HG02852 (cell line): ENCODE data around the gene GDPD4.
"Not testable (repeated sequence)": the region's sequence is repeated elsewhere in the genome, so short reads cannot be mapped to it uniquely, and the experiment has no call there.

Experiments
- ATAC-seq: cut with Tn5 transposase; IDR thresholded peaks from one replicate; pipeline ENCODE4 v1.9.1; 2021; ENCODE audit warnings: mild to moderate bottlenecking, moderate library complexity; ENCODE audit not compliant: unreplicated experiment

Gene GDPD4

GRCh38 chr11:77301510-77301909 is at the start of gene GDPD4:
Gene GDPD4, minus strand, starts transcription at chr11:77301686. Its CDS starts 16,549 bp downstream, at chr11:77285137.
- ATAC-seq, result no peak

- ATAC-seq, result no peak
Measured at GRCh38 chr11:77347948-77348347, 46.5 kb upstream of the GDPD4 start.

- ATAC-seq, result no peak
Measured at GRCh38 chr11:77346906-77347603, 45.6 kb upstream of the GDPD4 start.

GRCh38 chr11:77345621-77346020 is 44.1 kb upstream of the GDPD4 start:
- no peak for ATAC-seq

GRCh38 chr11:77340501-77340900 is 39.0 kb upstream of the GDPD4 start:
- no peak for ATAC-seq

- no peak for ATAC-seq
Measured at GRCh38 chr11:77332259-77332658, 30.8 kb upstream of the GDPD4 start.

GRCh38 chr11:77325159-77325558 is 23.7 kb upstream of the GDPD4 start:
- no peak for ATAC-seq

GRCh38 chr11:77324508-77324907 is 23.0 kb upstream of the GDPD4 start:
- ATAC-seq, result no peak

GRCh38 chr11:77322926-77323590 is 21.6 kb upstream of the GDPD4 start:
- ATAC-seq, result no peak

GRCh38 chr11:77322506-77322905 is 21.0 kb upstream of the GDPD4 start:
- no peak for ATAC-seq

- ATAC-seq, result no peak
Measured at GRCh38 chr11:77320351-77320750, 18.9 kb upstream of the GDPD4 start.

- no peak for ATAC-seq
Measured at GRCh38 chr11:77318600-77318999, 17.1 kb upstream of the GDPD4 start.

- no peak for ATAC-seq
Measured at GRCh38 chr11:77316733-77317342, 15.4 kb upstream of the GDPD4 start.

GRCh38 chr11:77312107-77312506 is 10.6 kb upstream of the GDPD4 start:
- no peak for ATAC-seq

GRCh38 chr11:77311701-77312100 is 10.2 kb upstream of the GDPD4 start:
- ATAC-seq, result no peak

- no peak for ATAC-seq
Measured at GRCh38 chr11:77310721-77311120, 9.2 kb upstream of the GDPD4 start.

- no peak for ATAC-seq
Measured at GRCh38 chr11:77309401-77310085, 8.1 kb upstream of the GDPD4 start.

GRCh38 chr11:77308838-77309237 is 7.4 kb upstream of the GDPD4 start:
- no peak for ATAC-seq

GRCh38 chr11:77303328-77303727 is 1.8 kb upstream of the GDPD4 start:
- no peak for ATAC-seq

GRCh38 chr11:77302752-77303151 is 1.3 kb upstream of the GDPD4 start:
- no peak for ATAC-seq

- no peak for ATAC-seq
Measured at GRCh38 chr11:77300695-77301094, 791 bp downstream of the GDPD4 start.

GRCh38 chr11:77300028-77300427 is 1.5 kb downstream of the GDPD4 start:
- ATAC-seq, result not testable (repeated sequence)
